Measurements from ENCODE around the gene LIN7C.
"Not testable (repeated sequence)": the region's sequence is repeated elsewhere in the genome, so short reads cannot be mapped to it uniquely, and the experiment has no call there.

Gene LIN7C

GRCh38 chr11:27468995-27469695 is 37.4 kb downstream of the LIN7C start:
- no peak for DNase-seq

- no peak for DNase-seq
Observed at GRCh38 chr11:27468209-27468994, 38.2 kb downstream of the LIN7C start.

GRCh38 chr11:27467181-27467913 is 39.2 kb downstream of the LIN7C start:
- DNase-seq = no peak

GRCh38 chr11:27466363-27466762 is 40.2 kb downstream of the LIN7C start:
- DNase-seq = no peak

- DNase-seq = no peak
Observed at GRCh38 chr11:27465629-27466028, 40.9 kb downstream of the LIN7C start.

GRCh38 chr11:27464909-27465308 is 41.7 kb downstream of the LIN7C start:
- DNase-seq = no peak

- no peak for DNase-seq
Observed at GRCh38 chr11:27464289-27464696, 42.3 kb downstream of the LIN7C start.

- no peak for DNase-seq
Observed at GRCh38 chr11:27462543-27462942, 44.0 kb downstream of the LIN7C start.

GRCh38 chr11:27460158-27460978 is 46.2 kb downstream of the LIN7C start:
- DNase-seq = no peak

- no peak for DNase-seq
Observed at GRCh38 chr11:27459191-27459590, 47.4 kb downstream of the LIN7C start.

- DNase-seq = no peak
Observed at GRCh38 chr11:27458182-27458581, 48.4 kb downstream of the LIN7C start.

GRCh38 chr11:27456795-27457329 is 49.7 kb downstream of the LIN7C start:
- no peak for DNase-seq

- DNase-seq = no peak
Observed at GRCh38 chr11:27456140-27456794, 50.3 kb downstream of the LIN7C start.

- DNase-seq = no peak
Observed at GRCh38 chr11:27455667-27456066, 50.9 kb downstream of the LIN7C start.

- no peak for DNase-seq
Observed at GRCh38 chr11:27453701-27454100, 52.9 kb downstream of the LIN7C start.

GRCh38 chr11:27452147-27452546 is 54.4 kb downstream of the LIN7C start:
- no peak for DNase-seq

GRCh38 chr11:27451244-27451965 is 55.2 kb downstream of the LIN7C start:
- DNase-seq = no peak

- not testable (repeated sequence) for DNase-seq
Observed at GRCh38 chr11:27448184-27448540, 58.4 kb downstream of the LIN7C start.

GRCh38 chr11:27447288-27448183 is 59.0 kb downstream of the LIN7C start:
- DNase-seq = no peak

GRCh38 chr11:27445625-27446024 is 60.9 kb downstream of the LIN7C start:
- DNase-seq = no peak
